ENCODE results near the gene HAUS8.

DNA sequence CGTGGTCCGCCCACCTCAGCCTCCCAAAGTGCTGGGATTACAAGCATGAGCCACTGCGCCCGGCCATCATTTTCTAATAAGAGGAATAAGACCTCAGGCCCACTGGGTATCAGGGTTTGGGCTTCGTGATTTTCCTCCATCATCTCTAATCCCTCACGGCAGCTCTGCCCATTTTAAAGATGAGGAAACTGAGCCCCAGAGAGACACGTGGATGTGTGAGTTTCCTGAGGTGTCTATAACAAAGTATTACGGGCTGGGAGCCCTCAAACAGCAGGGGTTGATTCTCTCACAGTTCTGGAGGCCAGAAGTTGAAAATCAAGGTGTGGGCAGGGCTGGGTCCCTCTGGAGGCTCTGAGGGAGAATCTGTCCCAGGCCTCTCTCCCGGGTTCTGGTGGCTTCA lies 34.0 kb upstream of the HAUS8 start:
- TF ChIP-seq POLR2AphosphoS5 (IDR thresholded peaks at IDR 0.05; ENCODE audit: low read depth, low read length), result no peak
- TF ChIP-seq TAF1 (IDR thresholded peaks at IDR 0.05; ENCODE audit: borderline replicate concordance, insufficient read depth, low read length), result no peak
- no peak for TF ChIP-seq FOXP2 (optimal IDR thresholded peaks at IDR 0.05; ENCODE audit: borderline replicate concordance, extremely low read depth, extremely low read length, insufficient read depth)
- TF ChIP-seq, protein P1, sequence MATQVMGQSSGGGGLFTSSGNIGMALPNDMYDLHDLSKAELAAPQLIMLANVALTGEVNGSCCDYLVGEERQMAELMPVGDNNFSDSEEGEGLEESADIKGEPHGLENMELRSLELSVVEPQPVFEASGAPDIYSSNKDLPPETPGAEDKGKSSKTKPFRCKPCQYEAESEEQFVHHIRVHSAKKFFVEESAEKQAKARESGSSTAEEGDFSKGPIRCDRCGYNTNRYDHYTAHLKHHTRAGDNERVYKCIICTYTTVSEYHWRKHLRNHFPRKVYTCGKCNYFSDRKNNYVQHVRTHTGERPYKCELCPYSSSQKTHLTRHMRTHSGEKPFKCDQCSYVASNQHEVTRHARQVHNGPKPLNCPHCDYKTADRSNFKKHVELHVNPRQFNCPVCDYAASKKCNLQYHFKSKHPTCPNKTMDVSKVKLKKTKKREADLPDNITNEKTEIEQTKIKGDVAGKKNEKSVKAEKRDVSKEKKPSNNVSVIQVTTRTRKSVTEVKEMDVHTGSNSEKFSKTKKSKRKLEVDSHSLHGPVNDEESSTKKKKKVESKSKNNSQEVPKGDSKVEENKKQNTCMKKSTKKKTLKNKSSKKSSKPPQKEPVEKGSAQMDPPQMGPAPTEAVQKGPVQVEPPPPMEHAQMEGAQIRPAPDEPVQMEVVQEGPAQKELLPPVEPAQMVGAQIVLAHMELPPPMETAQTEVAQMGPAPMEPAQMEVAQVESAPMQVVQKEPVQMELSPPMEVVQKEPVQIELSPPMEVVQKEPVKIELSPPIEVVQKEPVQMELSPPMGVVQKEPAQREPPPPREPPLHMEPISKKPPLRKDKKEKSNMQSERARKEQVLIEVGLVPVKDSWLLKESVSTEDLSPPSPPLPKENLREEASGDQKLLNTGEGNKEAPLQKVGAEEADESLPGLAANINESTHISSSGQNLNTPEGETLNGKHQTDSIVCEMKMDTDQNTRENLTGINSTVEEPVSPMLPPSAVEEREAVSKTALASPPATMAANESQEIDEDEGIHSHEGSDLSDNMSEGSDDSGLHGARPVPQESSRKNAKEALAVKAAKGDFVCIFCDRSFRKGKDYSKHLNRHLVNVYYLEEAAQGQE (IDR thresholded peaks at IDR 0.05; ENCODE audit: insufficient read depth in 1 of 2, low read depth in 2 of 2, low read length in 2 of 2), result no peak
- no peak for TF ChIP-seq SIN3A (IDR thresholded peaks at IDR 0.05; ENCODE audit: borderline replicate concordance, insufficient read depth, low read length)
